ENCODE results near the gene LRRC37A.
"Not testable (repeated sequence)": the region's sequence is repeated elsewhere in the genome, so short reads cannot be mapped to it uniquely, and the experiment has no call there.

The LRRC37A gene

GRCh38 chr17:46383118-46383517 is 88.2 kb downstream of the LRRC37A start:
- not testable (repeated sequence) for H4K20me1 ChIP-seq (ENCODE audit: insufficient read depth, low read length, poor library complexity, severe bottlenecking); H3K36me3 ChIP-seq (ENCODE audit: insufficient read depth, low read length)

GRCh38 chr17:46385491-46385890 is 90.6 kb downstream of the LRRC37A start:
- H3K9me2 ChIP-seq (replicated peaks; ENCODE audit: low read depth, low read length); H2AFZ ChIP-seq (ENCODE audit: low read length); H3F3A ChIP-seq (ENCODE audit: low read depth); H3K9ac ChIP-seq (ENCODE audit: low read depth, low read length, poor library complexity, severe bottlenecking); H3K4me3 ChIP-seq (ENCODE audit: low read length, poor library complexity, severe bottlenecking); H3K4me1 ChIP-seq (ENCODE audit: insufficient read depth, low read length, poor library complexity, severe bottlenecking); H3K9me3 ChIP-seq (ENCODE audit: insufficient read depth, low read depth, low read length); H3K36me3 ChIP-seq (ENCODE audit: insufficient read depth, low read length); H4K20me1 ChIP-seq (ENCODE audit: insufficient read depth, low read length, poor library complexity, severe bottlenecking); H3K4me2 ChIP-seq (ENCODE audit: low read depth, low read length, poor library complexity, severe bottlenecking); H3K79me2 ChIP-seq (ENCODE audit: insufficient read depth, low read length); H3K27me3 ChIP-seq (ENCODE audit: insufficient read depth, low read length, poor library complexity, severe bottlenecking): not testable (repeated sequence)

More at GRCh38 chr17:46383118-46383517, 88.2 kb downstream of the LRRC37A start:
- not testable (repeated sequence) for H3K9me3 ChIP-seq (ENCODE audit: insufficient read depth, low read depth, low read length); H3K9ac ChIP-seq (ENCODE audit: low read depth, low read length, poor library complexity, severe bottlenecking); H3K27me3 ChIP-seq (ENCODE audit: insufficient read depth, low read length, poor library complexity, severe bottlenecking); H3K4me3 ChIP-seq (ENCODE audit: low read length, poor library complexity, severe bottlenecking); H2AFZ ChIP-seq (ENCODE audit: low read length); H3K9me2 ChIP-seq (replicated peaks; ENCODE audit: low read depth, low read length); H3K79me2 ChIP-seq (ENCODE audit: insufficient read depth, low read length); H3K4me2 ChIP-seq (ENCODE audit: low read depth, low read length, poor library complexity, severe bottlenecking); H3F3A ChIP-seq (ENCODE audit: low read depth); H3K4me1 ChIP-seq (ENCODE audit: insufficient read depth, low read length, poor library complexity, severe bottlenecking)

Measured in Loucy (cell line).